GM23338 (cell line): ENCODE measurements around the gene SLC15A4. TPM values are rescaled to one million over a fixed set of nuclear protein-coding genes. Genes with fewer than 3 reads are reported as not detected.

Experiments
- ATAC-seq: fragments of 200-7000 bp; cut with Tn5 transposase; 3 replicates; pipeline ENCODE4 v1.9.1; 2020
- DNase-seq: peaks from one replicate; pipeline ENCODE4 v3.0.0-alpha.2; 2015; ENCODE audit warnings: low spot score
- H2AFZ ChIP-seq: fragments of 200-600 bp; sonication (generic); 2 replicates; pipeline ENCODE4 v1.8.0; 2016; ENCODE audit warnings: antibody characterized with exemption, mild to moderate bottlenecking, moderate library complexity
- H3F3A ChIP-seq: fragments of 200-600 bp; sonication (generic); replicated peaks from 2 replicates; pipeline ENCODE4 v1.8.0; 2017; ENCODE audit warnings: antibody characterized with exemption, mixed run types, low read depth
- H3K27ac ChIP-seq: fragments of 200-600 bp; sonication (generic); 2 replicates; pipeline ENCODE4 v1.6.1; 2016; ENCODE audit warnings: low read depth
- H3K27me3 ChIP-seq: fragments of 200-600 bp; sonication (generic); 2 replicates; pipeline ENCODE4 v1.8.0; 2016; ENCODE audit warnings: mild to moderate bottlenecking, mixed run types, moderate library complexity; ENCODE audit not compliant: insufficient read depth
- H3K36me3 ChIP-seq: fragments of 200-600 bp; sonication (generic); 2 replicates; pipeline ENCODE4 v1.8.0; 2016; ENCODE audit warnings: mild to moderate bottlenecking; ENCODE audit not compliant: insufficient read depth
- H3K4me1 ChIP-seq: fragments of 200-600 bp; sonication (generic); 2 replicates; pipeline ENCODE4 v1.8.0; 2016; ENCODE audit warnings: mild to moderate bottlenecking, moderate library complexity; ENCODE audit not compliant: insufficient read depth
- H3K4me2 ChIP-seq: fragments of 200-600 bp; sonication (generic); 2 replicates; pipeline ENCODE4 v1.7.1; 2017; ENCODE audit warnings: mixed run types
- H3K4me3 ChIP-seq: fragments of 200-600 bp; sonication (generic); 2 replicates; pipeline ENCODE4 v1.6.1; 2016; ENCODE audit warnings: mixed run types
- H3K79me2 ChIP-seq: fragments of 200-600 bp; sonication (generic); replicated peaks from 2 replicates; pipeline ENCODE4 v1.8.0; 2017; ENCODE audit warnings: mild to moderate bottlenecking; ENCODE audit not compliant: insufficient read depth
- H3K9me2 ChIP-seq: fragments of 200-600 bp; sonication (generic); 2 replicates; pipeline ENCODE4 v1.8.0; 2017; ENCODE audit not compliant: insufficient read depth
- H4K20me1 ChIP-seq: fragments of 200-600 bp; sonication (generic); replicated peaks from 2 replicates; pipeline ENCODE4 v1.8.0; 2017; ENCODE audit warnings: mild to moderate bottlenecking; ENCODE audit not compliant: insufficient read depth
- H3K27ac Mint-ChIP-seq: 2 replicates; pipeline ENCODE4 v1.8.0; 2020; ENCODE audit warnings: inconsistent platforms, mild to moderate bottlenecking, moderate library complexity, mixed read lengths
- H3K27me3 Mint-ChIP-seq: 3 replicates; pipeline ENCODE4 v1.8.0; 2022; ENCODE audit warnings: low read depth, mild to moderate bottlenecking, moderate library complexity, mixed read lengths, inconsistent platforms; ENCODE audit not compliant: insufficient read depth, poor library complexity
- H3K36me3 Mint-ChIP-seq: 3 replicates; pipeline ENCODE4 v1.8.0; 2021; ENCODE audit warnings: low read depth, mild to moderate bottlenecking, inconsistent platforms, moderate library complexity, mixed read lengths
- H3K4me1 Mint-ChIP-seq: 3 replicates; pipeline ENCODE4 v1.8.0; 2020; ENCODE audit warnings: mild to moderate bottlenecking, inconsistent platforms, mixed read lengths
- H3K4me3 Mint-ChIP-seq: 3 replicates; pipeline ENCODE4 v1.8.0; 2021; ENCODE audit warnings: moderate library complexity, mild to moderate bottlenecking, inconsistent platforms, mixed read lengths
- H3K9me3 Mint-ChIP-seq: 3 replicates; pipeline ENCODE4 v1.8.0; 2020; ENCODE audit warnings: moderate library complexity, mild to moderate bottlenecking, inconsistent platforms, mixed read lengths
- EZH2 ChIP-seq: fragments of 200-600 bp; sonication (generic); IDR thresholded peaks from one replicate; pipeline ENCODE4 v1.8.0; 2017; ENCODE audit warnings: antibody characterized with exemption, mild to moderate bottlenecking, low read depth; ENCODE audit not compliant: unreplicated experiment
- EZH2phosphoT487 ChIP-seq: fragments of 200-600 bp; sonication (generic); IDR thresholded peaks from one replicate; pipeline ENCODE4 v1.8.1; 2018; ENCODE audit warnings: antibody characterized with exemption; ENCODE audit not compliant: unreplicated experiment
- JUNB ChIP-seq: IDR thresholded peaks from one replicate; pipeline ENCODE4 v1.6.1; 2016; ENCODE audit warnings: antibody characterized with exemption; ENCODE audit not compliant: unreplicated experiment
- REST ChIP-seq: IDR thresholded peaks from one replicate; pipeline ENCODE4 v1.6.1; 2018; ENCODE audit warnings: antibody characterized with exemption; ENCODE audit not compliant: unreplicated experiment
- STAT1 ChIP-seq: IDR thresholded peaks from one replicate; pipeline ENCODE4 v1.6.1; 2016; ENCODE audit warnings: antibody characterized with exemption; ENCODE audit not compliant: unreplicated experiment
- polyA plus RNA-seq: library from polyadenylated mRNA; unstranded; fragments of >200 nt; fragmentation: Nextera tagmentation; extraction: Ambion mirVana; gene quantifications from 2 replicates; pipeline ENCODE4 v1.2.1, GENCODE V29; 2016
- total RNA-seq: library from RNA; depleted of rRNA; stranded (reverse); fragments of >200 nt; shearing (Covaris generic); gene quantifications from 2 replicates; pipeline ENCODE4 v1.2.3, GENCODE V29; 2014
- TF ChIP-seq, protein P1 (sequence below), 2 experiments: fragments of 200-600 bp in 1 of 2; sonication (generic) in 1 of 2; conservative IDR thresholded peaks; 2 replicates each; pipeline versions ENCODE4 v1.5.1 to v1.6.1; 2016 to 2017; ENCODE audit warnings: antibody characterized with exemption in 2 of 2, low read depth in 2 of 2, mild to moderate bottlenecking in 2 of 2, moderate library complexity in 1 of 2
- TF ChIP-seq, protein P2 (sequence below): IDR thresholded peaks from 2 replicates; pipeline ENCODE4 v1.6.1; 2016; ENCODE audit warnings: antibody characterized with exemption

SLC15A4 gene
- total and polyA plus RNA-seq, 2 experiments from 2014 or later = 7.7 to 30.3 TPM

DNA sequence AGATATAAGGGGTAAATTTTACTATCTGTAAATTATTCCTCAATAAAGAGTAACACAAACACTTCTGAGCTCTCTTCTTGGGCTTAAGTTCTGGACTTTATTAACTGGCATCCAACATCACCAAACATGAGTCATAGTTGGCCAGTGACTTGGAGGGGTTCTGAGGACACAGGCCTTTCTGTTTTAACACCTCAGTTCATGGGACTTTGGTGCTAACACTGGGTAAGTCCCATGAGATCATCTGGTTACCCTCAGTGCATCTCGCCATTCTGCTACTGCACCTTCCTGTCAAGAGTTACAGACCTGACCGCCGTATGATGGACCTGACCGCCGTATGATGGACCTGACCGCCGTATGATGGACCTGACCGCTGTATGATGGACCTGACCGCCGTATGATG lies 9.9 kb downstream of the SLC15A4 start (continued):
- no peak for TF ChIP-seq REST
- TF ChIP-seq, protein P1, sequence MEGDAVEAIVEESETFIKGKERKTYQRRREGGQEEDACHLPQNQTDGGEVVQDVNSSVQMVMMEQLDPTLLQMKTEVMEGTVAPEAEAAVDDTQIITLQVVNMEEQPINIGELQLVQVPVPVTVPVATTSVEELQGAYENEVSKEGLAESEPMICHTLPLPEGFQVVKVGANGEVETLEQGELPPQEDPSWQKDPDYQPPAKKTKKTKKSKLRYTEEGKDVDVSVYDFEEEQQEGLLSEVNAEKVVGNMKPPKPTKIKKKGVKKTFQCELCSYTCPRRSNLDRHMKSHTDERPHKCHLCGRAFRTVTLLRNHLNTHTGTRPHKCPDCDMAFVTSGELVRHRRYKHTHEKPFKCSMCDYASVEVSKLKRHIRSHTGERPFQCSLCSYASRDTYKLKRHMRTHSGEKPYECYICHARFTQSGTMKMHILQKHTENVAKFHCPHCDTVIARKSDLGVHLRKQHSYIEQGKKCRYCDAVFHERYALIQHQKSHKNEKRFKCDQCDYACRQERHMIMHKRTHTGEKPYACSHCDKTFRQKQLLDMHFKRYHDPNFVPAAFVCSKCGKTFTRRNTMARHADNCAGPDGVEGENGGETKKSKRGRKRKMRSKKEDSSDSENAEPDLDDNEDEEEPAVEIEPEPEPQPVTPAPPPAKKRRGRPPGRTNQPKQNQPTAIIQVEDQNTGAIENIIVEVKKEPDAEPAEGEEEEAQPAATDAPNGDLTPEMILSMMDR (conservative IDR thresholded peaks at IDR 0.05; ENCODE audit: low read depth in 2 of 2) = no peak

GRCh38 chr12:128813392-128813791 lies 10.4 kb downstream of the SLC15A4 start:
- H3K27ac Mint-ChIP-seq = no peak overlapping the region
- peaks cover 17% of the 10 kb centered on the region for H3K4me1 Mint-ChIP-seq

More at GRCh38 chr12:128813392-128813791, 10.4 kb downstream of the SLC15A4 start:
- TF ChIP-seq EZH2phosphoT487 = no peak
- TF ChIP-seq, protein P2, sequence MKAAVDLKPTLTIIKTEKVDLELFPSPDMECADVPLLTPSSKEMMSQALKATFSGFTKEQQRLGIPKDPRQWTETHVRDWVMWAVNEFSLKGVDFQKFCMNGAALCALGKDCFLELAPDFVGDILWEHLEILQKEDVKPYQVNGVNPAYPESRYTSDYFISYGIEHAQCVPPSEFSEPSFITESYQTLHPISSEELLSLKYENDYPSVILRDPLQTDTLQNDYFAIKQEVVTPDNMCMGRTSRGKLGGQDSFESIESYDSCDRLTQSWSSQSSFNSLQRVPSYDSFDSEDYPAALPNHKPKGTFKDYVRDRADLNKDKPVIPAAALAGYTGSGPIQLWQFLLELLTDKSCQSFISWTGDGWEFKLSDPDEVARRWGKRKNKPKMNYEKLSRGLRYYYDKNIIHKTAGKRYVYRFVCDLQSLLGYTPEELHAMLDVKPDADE = no peak
- no peak for TF ChIP-seq JUNB
- no peak for TF ChIP-seq EZH2
- TF ChIP-seq, protein P1 (conservative IDR thresholded peaks at IDR 0.05; ENCODE audit: low read depth in 2 of 2) = no peak
- TF ChIP-seq STAT1 = no peak
- Histone ChIP-seq H3K4me3 (no peak overlapping the region), H3K36me3 (peaks cover 3% of the 10 kb centered on the region; the same call in 1 of the 2 replicates), H2AFZ (no peak overlapping the region), H3K4me1 (peaks cover 5% of the 10 kb centered on the region; the same call in 1 of the 2 replicates), H3K27ac (no peak overlapping the region), H4K20me1 (peaks cover 24% of the 10 kb centered on the region), H3K9me2 (no peaks in the 10 kb centered on the region), H3K79me2 (peaks cover 86% of the 10 kb centered on the region), H3K4me2 (no peak overlapping the region), H3K27me3 (no peaks in the 10 kb centered on the region), H3F3A (no peaks in the 10 kb centered on the region)
- H3K4me3 Mint-ChIP-seq = no peak overlapping the region
- H3K36me3 Mint-ChIP-seq = peaks cover 40% of the 10 kb centered on the region
- no peak for DNase-seq
- H3K9me3 Mint-ChIP-seq = peaks cover 89% of the 10 kb centered on the region
- H3K27me3 Mint-ChIP-seq = peaks cover 1% of the 10 kb centered on the region
- ATAC-seq = no peak
